GM18499 (cell line): Measurements from ENCODE around the gene MTA1.

Experiments
- ATAC-seq: cut with Tn5 transposase; IDR thresholded peaks from one replicate; pipeline ENCODE4 v1.9.1; 2021; ENCODE audit warnings: moderate number of reproducible peaks; ENCODE audit not compliant: insufficient read depth, unreplicated experiment

The MTA1 gene

DNA sequence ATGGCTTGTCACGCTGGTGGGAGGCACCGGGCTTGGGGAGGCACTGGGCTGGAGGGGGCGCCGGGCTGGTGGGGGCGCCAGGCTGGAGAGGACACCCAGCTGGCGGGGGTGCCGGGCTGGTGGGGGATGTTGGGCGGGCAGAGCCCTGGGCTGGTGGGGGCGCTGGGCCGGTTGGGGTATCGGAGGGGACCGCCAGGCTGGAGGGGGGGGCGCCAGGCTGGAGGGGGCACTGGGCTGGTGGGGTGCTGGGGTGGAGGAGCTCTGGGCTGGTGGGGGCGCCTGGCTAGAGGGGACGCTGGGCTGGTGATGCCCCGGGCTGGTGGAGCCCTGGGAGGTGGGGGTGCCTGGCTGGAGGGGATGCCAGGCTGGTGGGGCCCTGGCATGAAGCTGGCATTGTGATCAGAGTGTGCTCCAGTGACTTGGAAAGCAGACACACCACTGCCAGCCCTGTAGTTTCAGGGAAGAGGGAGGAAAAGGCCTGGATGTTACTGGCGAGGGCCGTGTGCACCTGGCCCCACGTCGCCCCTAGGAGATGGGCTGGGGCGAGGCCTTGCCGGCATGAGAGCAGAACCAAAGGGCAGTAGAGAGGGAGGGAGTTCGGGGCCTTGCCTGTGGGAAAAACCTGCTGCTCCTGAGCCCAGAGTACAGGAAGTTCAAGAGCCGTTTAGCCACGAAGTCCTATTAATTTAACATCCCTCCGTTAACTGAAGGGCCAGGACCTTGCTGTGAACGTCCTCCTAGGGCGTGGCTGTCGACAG, 84.5 kb downstream of the MTA1 start:
- no peak for ATAC-seq

DNA sequence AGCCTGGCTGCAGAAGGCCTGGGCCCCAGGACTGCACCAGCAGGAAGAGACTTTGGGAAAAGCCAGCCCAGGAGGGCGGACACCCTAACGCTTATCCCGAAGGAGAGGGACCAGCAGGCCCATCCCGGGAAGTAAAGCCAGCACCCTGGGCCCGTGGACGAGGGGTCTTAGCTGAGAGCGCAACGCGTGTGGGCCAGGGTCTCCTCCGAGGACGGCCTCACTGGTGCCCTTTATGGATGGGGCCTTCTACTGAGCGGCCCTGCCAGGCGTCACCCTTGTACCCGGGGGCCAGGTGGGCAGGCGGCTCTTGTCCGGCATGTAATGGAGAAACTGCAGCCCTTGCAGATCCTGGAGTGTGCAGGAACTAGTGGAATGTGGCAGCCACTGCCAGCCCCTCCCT, 85.5 kb downstream of the MTA1 start:
- no peak for ATAC-seq

DNA sequence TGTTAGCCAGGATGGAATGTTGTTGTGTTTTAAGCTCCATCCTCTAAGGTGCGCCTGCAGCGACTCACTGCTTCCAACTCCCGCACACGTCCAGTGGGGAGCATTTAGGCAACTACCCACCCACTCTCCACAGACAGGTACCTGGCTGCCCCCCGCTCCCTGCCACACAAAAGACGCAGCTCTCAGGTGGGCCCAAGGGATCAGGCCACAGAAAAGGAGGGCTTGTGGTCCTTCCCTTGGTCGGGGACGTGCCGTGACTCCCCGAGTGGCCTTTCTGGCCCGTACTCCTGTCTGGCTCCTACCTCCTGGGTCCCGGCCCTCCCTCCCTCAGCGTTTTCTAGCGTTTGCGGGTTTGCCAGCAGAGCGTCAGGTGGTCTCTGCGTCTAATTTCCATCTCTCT, 87.6 kb downstream of the MTA1 start:
- no peak for ATAC-seq

DNA sequence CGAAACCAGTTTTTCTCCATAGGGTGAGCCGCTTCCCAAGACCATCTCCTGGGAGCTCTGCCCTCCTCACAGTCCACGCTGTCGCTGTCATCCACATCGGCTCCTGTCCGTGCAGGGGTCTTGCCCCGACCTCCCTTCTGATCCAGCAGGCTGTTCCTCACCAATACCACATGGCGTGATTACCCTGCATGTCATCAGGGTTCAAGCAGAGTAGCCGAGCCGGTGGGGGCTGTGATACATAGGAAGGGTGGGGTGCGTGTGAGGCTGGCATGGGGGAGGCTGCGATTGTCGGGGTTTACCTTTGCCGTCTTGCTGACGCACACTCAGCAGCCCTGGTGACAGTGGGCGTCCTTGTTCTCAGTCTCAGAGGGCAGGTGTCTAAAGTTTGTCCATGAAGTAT, 88.4 kb downstream of the MTA1 start:
- no peak for ATAC-seq

DNA sequence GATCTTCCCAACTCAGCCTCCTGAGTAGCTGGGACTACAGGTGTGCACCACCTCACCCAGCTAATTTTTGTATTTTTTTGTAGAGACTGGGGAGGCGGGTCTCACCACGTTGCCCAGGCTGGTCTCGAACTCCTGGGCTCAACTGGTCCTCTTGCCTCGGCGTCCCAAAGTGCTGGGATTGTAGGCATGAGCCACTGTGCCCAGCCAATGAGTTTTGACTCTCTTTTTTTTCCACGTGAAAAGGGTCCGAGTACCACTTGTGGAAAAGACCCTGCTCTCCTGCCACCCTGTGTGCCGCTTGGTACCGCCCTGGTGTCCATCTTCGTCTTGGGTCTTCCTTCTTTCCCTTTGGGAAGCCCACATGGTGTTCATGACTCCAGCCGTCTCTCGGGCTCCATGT, 89.0 kb downstream of the MTA1 start:
- no peak for ATAC-seq

DNA sequence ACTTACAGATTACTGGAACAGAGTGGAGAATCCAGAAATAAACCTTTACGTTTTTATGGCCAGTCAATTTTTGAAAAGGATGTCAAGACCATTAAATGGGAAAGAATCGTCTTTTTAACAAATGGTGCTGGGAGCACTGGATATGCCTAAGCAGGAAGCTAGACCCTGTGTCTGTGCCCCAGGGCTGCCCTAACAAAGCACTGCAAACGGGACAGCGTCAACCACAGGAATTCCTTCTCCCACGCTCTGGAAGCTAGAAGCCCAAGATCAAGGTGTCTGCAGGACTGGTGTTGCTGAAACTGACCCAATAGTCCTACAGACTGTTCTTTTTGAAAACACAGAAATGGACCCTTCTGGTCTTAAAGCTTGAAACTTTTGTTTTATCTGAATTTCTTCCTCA, 97.5 kb downstream of the MTA1 start:
- no peak for ATAC-seq

DNA sequence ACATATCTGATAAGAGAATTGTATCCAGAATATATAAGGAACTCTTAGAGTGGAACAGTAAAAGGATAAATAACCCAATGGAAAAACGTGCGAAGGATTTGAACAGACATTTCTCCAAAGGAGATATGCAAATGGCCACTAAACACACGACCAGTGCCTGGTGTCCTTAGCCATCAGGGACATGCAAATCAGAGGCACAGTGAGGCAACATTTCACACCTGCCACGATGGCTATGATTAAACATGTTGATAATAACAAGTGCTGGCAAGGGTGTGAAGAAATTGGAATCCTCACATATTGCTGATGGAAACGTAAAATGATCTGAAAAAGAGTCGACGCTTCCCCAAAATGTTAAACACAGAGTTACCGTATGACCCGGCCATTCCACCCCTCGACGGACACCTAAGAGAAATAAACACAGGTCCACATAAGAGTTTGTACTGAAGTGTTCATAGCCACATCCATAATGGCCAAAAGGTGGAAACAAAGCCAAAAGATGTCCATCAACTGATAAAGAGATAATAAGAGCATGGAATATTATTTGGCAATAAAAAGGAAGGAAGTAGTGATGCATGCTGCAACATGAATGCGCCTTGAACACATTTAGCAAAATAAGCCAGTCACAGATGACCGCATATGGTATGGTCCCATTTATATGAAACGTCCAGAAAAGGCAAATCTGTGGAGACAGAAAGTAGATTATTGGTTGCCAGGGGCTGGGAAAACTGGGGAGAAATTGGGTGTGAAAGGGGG, 100.5 kb downstream of the MTA1 start:
- ATAC-seq: no peak
